ENCODE data around the gene ATG16L2.
"Not testable (repeated sequence)": the region's sequence is repeated elsewhere in the genome, so short reads cannot be mapped to it uniquely, and the experiment has no call there.

Gene ATG16L2

DNA sequence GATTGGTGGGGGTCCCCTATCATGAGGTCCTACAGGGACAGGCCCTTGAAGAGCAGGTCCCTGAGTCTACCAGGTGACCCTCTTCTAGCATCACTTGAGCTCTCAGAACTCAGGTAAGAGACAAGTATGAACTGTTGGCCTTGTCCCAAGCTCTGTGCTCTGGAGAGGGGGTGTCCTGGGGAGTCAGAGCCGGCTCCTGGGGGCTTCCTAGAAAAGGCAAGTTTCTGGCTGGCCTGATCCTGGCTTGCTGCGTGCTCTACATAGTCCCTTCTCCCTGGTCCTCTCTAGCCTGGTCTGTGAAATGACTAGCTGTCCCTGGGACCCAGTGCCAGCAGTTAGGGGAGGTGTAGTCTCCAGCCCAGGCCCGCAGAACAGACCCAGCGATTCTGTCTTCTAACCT is 11.4 kb downstream of the ATG16L2 start:
- no peak overlapping the region for H3K4me3 ChIP-seq (ENCODE audit: low read depth, low read length)
- TF ChIP-seq POLR2A (IDR thresholded peaks at IDR 0.05; ENCODE audit: extremely low read depth, insufficient read length) (no peak), MYC (IDR thresholded peaks at IDR 0.05; ENCODE audit: low read depth, low read length) (no peak)
- TF ChIP-seq, protein P1, sequence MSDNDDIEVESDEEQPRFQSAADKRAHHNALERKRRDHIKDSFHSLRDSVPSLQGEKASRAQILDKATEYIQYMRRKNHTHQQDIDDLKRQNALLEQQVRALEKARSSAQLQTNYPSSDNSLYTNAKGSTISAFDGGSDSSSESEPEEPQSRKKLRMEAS (IDR thresholded peaks at IDR 0.05; ENCODE audit: low read depth, low read length) = no peak
- TF ChIP-seq, protein P2, sequence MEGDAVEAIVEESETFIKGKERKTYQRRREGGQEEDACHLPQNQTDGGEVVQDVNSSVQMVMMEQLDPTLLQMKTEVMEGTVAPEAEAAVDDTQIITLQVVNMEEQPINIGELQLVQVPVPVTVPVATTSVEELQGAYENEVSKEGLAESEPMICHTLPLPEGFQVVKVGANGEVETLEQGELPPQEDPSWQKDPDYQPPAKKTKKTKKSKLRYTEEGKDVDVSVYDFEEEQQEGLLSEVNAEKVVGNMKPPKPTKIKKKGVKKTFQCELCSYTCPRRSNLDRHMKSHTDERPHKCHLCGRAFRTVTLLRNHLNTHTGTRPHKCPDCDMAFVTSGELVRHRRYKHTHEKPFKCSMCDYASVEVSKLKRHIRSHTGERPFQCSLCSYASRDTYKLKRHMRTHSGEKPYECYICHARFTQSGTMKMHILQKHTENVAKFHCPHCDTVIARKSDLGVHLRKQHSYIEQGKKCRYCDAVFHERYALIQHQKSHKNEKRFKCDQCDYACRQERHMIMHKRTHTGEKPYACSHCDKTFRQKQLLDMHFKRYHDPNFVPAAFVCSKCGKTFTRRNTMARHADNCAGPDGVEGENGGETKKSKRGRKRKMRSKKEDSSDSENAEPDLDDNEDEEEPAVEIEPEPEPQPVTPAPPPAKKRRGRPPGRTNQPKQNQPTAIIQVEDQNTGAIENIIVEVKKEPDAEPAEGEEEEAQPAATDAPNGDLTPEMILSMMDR (IDR thresholded peaks at IDR 0.05; ENCODE audit: low read depth, low read length) = no peak
- no peak for DNase-seq (ENCODE audit: low read depth)

DNA sequence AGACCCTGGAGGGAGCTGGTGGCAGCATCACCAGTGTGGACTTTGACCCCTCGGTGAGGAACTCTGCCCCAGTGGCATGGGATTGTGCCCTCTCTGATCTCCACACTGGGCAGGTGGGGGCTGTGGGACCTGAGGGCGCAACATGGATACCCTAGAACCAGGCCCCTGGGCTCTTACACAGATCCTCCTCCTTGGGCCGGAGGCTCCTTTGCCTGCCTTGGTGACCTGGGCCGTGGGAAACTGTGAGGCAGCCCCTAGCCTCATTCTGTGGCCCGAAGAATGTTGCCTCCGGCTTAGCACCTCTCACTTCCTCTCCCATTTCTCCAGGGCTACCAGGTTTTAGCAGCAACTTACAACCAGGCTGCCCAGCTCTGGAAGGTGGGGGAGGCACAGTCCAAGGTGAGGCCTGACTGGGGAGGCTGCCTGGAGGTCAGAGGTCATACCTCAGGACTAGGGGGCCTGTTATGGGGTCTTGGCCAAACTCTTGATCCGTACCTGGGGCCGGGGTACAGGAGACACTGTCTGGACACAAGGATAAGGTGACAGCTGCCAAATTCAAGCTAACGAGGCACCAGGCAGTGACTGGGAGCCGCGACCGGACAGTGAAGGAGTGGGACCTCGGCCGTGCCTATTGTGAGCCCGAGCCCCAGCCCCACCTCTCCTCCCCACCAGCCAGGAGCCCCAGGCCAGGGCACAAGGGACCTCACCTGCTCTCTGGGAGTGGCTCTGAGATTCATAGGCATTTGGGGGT is 12.2 kb downstream of the ATG16L2 start:
- no peak overlapping the region for H3K4me3 ChIP-seq (ENCODE audit: low read depth, low read length)
- no peak for DNase-seq (ENCODE audit: low read depth)
- TF ChIP-seq, protein P2 (IDR thresholded peaks at IDR 0.05; ENCODE audit: low read depth, low read length) = no peak
- TF ChIP-seq, protein P1 (IDR thresholded peaks at IDR 0.05; ENCODE audit: low read depth, low read length) = no peak
- TF ChIP-seq POLR2A (IDR thresholded peaks at IDR 0.05; ENCODE audit: extremely low read depth, insufficient read length) (no peak), MYC (IDR thresholded peaks at IDR 0.05; ENCODE audit: low read depth, low read length) (no peak)

GRCh38 chr11:72826942-72827480 is 12.8 kb downstream of the ATG16L2 start:
- TF ChIP-seq, protein P2 (IDR thresholded peaks at IDR 0.05; ENCODE audit: low read depth, low read length) = no peak
- TF ChIP-seq POLR2A (IDR thresholded peaks at IDR 0.05; ENCODE audit: extremely low read depth, insufficient read length) (no peak), MYC (IDR thresholded peaks at IDR 0.05; ENCODE audit: low read depth, low read length) (no peak)
- TF ChIP-seq, protein P1 (IDR thresholded peaks at IDR 0.05; ENCODE audit: low read depth, low read length) = no peak
- no peak overlapping the region for H3K4me3 ChIP-seq (ENCODE audit: low read depth, low read length)
- no peak for DNase-seq (ENCODE audit: low read depth)

- not testable (repeated sequence) for DNase-seq (ENCODE audit: low read depth)
These were observed 13.4 kb downstream of the ATG16L2 start for GRCh38 chr11:72827656-72828055.

GRCh38 chr11:72828081-72828567 is 13.9 kb downstream of the ATG16L2 start:
- DNase-seq (ENCODE audit: low read depth) = peak; percentile 39
- TF ChIP-seq POLR2A (IDR thresholded peaks at IDR 0.05; ENCODE audit: extremely low read depth, insufficient read length) (no peak), MYC (IDR thresholded peaks at IDR 0.05; ENCODE audit: low read depth, low read length) (no peak)
- TF ChIP-seq, protein P1 (IDR thresholded peaks at IDR 0.05; ENCODE audit: low read depth, low read length) = no peak
- TF ChIP-seq, protein P2 (IDR thresholded peaks at IDR 0.05; ENCODE audit: low read depth, low read length) = no peak
- H3K4me3 ChIP-seq (ENCODE audit: low read depth, low read length) = no peak overlapping the region

More at GRCh38 chr11:72827656-72828055, 13.4 kb downstream of the ATG16L2 start:
- H3K4me3 ChIP-seq (ENCODE audit: low read depth, low read length) = not testable (repeated sequence)

DNA sequence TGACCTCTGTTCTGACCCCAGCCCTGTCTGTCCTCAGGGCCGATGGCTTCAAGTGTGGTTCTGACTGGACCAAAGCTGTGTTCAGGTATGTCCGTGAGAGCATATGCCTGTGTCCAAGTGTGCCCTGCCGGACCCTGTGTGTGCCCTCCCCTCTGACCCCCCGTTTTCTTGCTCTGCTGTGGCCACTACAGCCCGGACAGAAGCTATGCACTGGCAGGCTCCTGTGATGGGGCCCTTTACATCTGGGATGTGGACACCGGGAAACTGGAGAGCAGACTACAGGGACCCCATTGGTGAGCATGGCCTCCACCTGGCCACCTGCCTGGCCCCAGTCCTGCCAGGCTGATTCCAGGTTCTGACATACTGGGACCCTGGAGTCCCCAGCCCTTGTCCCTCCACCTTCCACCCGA is 14.5 kb downstream of the ATG16L2 start:
- TF ChIP-seq POLR2A (IDR thresholded peaks at IDR 0.05; ENCODE audit: extremely low read depth, insufficient read length) = no peak
- TF ChIP-seq, protein P2 (IDR thresholded peaks at IDR 0.05; ENCODE audit: low read depth, low read length) = no peak
- TF ChIP-seq MYC (IDR thresholded peaks at IDR 0.05; ENCODE audit: low read depth, low read length) = no peak
- TF ChIP-seq, protein P1 (IDR thresholded peaks at IDR 0.05; ENCODE audit: low read depth, low read length) = no peak
- no peak overlapping the region for H3K4me3 ChIP-seq (ENCODE audit: low read depth, low read length)
- DNase-seq (ENCODE audit: low read depth) = no peak

Measured in NB4 (cell line).